H9 (cell line): ENCODE results near the gene ACVR1. TPM values are rescaled to one million over a fixed set of nuclear protein-coding genes. Genes with fewer than 3 reads are reported as not detected.

Experiments used
- DNase-seq: peaks from one replicate; pipeline ENCODE4 v3.0.0-alpha.2; 2017
- H2AFZ ChIP-seq: one replicate; pipeline ENCODE4 v1.6.1; 2013; ENCODE audit warnings: mild to moderate bottlenecking, low read length, control low read depth, moderate library complexity
- H2AK5ac ChIP-seq: 2 replicates; pipeline ENCODE4 v1.6.1; 2013; ENCODE audit warnings: low read length, control low read depth, mixed read lengths; ENCODE audit not compliant: insufficient read length
- H2BK120ac ChIP-seq: one replicate; pipeline ENCODE4 v1.6.1; 2013; ENCODE audit warnings: low read depth, mild to moderate bottlenecking, low read length, control low read depth, inconsistent platforms; ENCODE audit not compliant: poor library complexity, severe bottlenecking
- H2BK12ac ChIP-seq: 2 replicates; pipeline ENCODE4 v1.6.1; 2013; ENCODE audit warnings: low read length, control low read depth, mixed read lengths, low read depth; ENCODE audit not compliant: insufficient read length
- H2BK15ac ChIP-seq: 2 replicates; pipeline ENCODE4 v1.6.1; 2013; ENCODE audit warnings: low read depth, low read length, control low read depth
- H2BK20ac ChIP-seq: one replicate; pipeline ENCODE4 v1.6.1; 2013; ENCODE audit warnings: low read depth, mild to moderate bottlenecking, low read length, control low read depth, inconsistent platforms; ENCODE audit not compliant: poor library complexity, severe bottlenecking
- H2BK5ac ChIP-seq: 2 replicates; pipeline ENCODE4 v1.6.1; 2013; ENCODE audit warnings: low read length, control low read depth, mixed read lengths; ENCODE audit not compliant: insufficient read length
- H3K14ac ChIP-seq: 2 replicates; pipeline ENCODE4 v1.6.1; 2013; ENCODE audit warnings: low read length, control low read depth; ENCODE audit not compliant: insufficient read depth
- H3K18ac ChIP-seq: 2 replicates; pipeline ENCODE4 v1.6.1; 2013; ENCODE audit warnings: low read depth, mild to moderate bottlenecking, mixed read lengths, low read length, control low read depth; ENCODE audit not compliant: insufficient read length
- H3K23ac ChIP-seq: 2 replicates; pipeline ENCODE4 v1.6.1; 2013; ENCODE audit warnings: low read length, control low read depth, mixed read lengths, low read depth; ENCODE audit not compliant: insufficient read length
- H3K23me2 ChIP-seq: 2 replicates; pipeline ENCODE4 v1.6.1; 2013; ENCODE audit warnings: low read depth, mild to moderate bottlenecking, mixed read lengths, low read length, control low read depth; ENCODE audit not compliant: insufficient read length, poor library complexity, severe bottlenecking
- H3K27ac ChIP-seq: 2 replicates; pipeline ENCODE4 v1.5.1; 2013; ENCODE audit warnings: low read length, control low read depth, mixed read lengths, low read depth; ENCODE audit not compliant: insufficient read length
- H3K27me3 ChIP-seq: 2 replicates; pipeline ENCODE4 v1.6.1; 2013; ENCODE audit warnings: low read length, control low read depth, inconsistent platforms; ENCODE audit not compliant: insufficient read depth
- H3K4ac ChIP-seq: 2 replicates; pipeline ENCODE4 v1.6.1; 2013; ENCODE audit warnings: low read depth, mild to moderate bottlenecking, control low read depth, inconsistent platforms, low read length, moderate library complexity
- H3K4me1 ChIP-seq: 2 replicates; pipeline ENCODE4 v1.6.1; 2013; ENCODE audit warnings: low read length, control low read depth, inconsistent platforms; ENCODE audit not compliant: insufficient read depth
- H3K4me2 ChIP-seq: 2 replicates; pipeline ENCODE4 v1.6.1; 2013; ENCODE audit warnings: low read length, control low read depth, mixed read lengths; ENCODE audit not compliant: insufficient read length, insufficient read depth
- H3K56ac ChIP-seq: 2 replicates; pipeline ENCODE4 v1.6.1; 2013; ENCODE audit warnings: low read depth, mild to moderate bottlenecking, mixed read lengths, low read length, control low read depth; ENCODE audit not compliant: insufficient read length
- H3K79me1 ChIP-seq: 2 replicates; pipeline ENCODE4 v1.6.1; 2013; ENCODE audit warnings: low read depth, mild to moderate bottlenecking, moderate library complexity, low read length, control low read depth, inconsistent platforms; ENCODE audit not compliant: insufficient read depth, poor library complexity, severe bottlenecking
- H3K79me2 ChIP-seq: 2 replicates; pipeline ENCODE4 v1.6.1; 2013; ENCODE audit warnings: low read length, control low read depth, inconsistent platforms; ENCODE audit not compliant: insufficient read depth
- H3K9ac ChIP-seq: 2 replicates; pipeline ENCODE4 v1.6.1; 2013; ENCODE audit warnings: low read length, control low read depth, mixed read lengths; ENCODE audit not compliant: insufficient read length; ENCODE audit errors: extremely low read depth
- H3K9me3 ChIP-seq: one replicate; pipeline ENCODE4 v1.6.1; 2013; ENCODE audit warnings: low read depth, low read length, inconsistent platforms; ENCODE audit not compliant: control insufficient read depth
- H3T11ph ChIP-seq: one replicate; pipeline ENCODE4 v1.6.1; 2013; ENCODE audit warnings: mild to moderate bottlenecking, low read length, control low read depth, inconsistent platforms
- H4K20me1 ChIP-seq: one replicate; pipeline ENCODE4 v1.6.1; 2013; ENCODE audit not compliant: control insufficient read depth, insufficient read length, insufficient read depth
- H4K5ac ChIP-seq: 2 replicates; pipeline ENCODE4 v1.6.1; 2013; ENCODE audit warnings: low read depth, mild to moderate bottlenecking, mixed read lengths, low read length, control low read depth; ENCODE audit not compliant: insufficient read length
- H4K8ac ChIP-seq: replicated peaks from 2 replicates; pipeline ENCODE4 v1.6.1; 2013; ENCODE audit warnings: low read length, control low read depth, mixed read lengths, low read depth; ENCODE audit not compliant: insufficient read length
- H4K91ac ChIP-seq: 2 replicates; pipeline ENCODE4 v1.6.1; 2013; ENCODE audit warnings: low read depth, mild to moderate bottlenecking, moderate library complexity, mixed read lengths, low read length, control low read depth; ENCODE audit not compliant: insufficient read length
- H3K27ac Mint-ChIP-seq, 3 experiments: 2 replicates in 2 of 3; 3 replicates in 1 of 3; pipeline ENCODE4 v1.8.0; 2020 to 2021; ENCODE audit warnings: mixed read lengths in 3 of 3, mild to moderate bottlenecking in 1 of 3, moderate library complexity in 1 of 3
- H3K27me3 Mint-ChIP-seq: 2 replicates; pipeline ENCODE4 v1.8.0; 2021; ENCODE audit warnings: low read depth, mild to moderate bottlenecking, moderate library complexity, mixed read lengths
- H3K36me3 Mint-ChIP-seq, 3 experiments: 2 replicates in 2 of 3; 3 replicates in 1 of 3; pipeline ENCODE4 v1.8.0; 2020 to 2021; ENCODE audit warnings: low read depth in 3 of 3, mixed read lengths in 3 of 3; ENCODE audit not compliant: insufficient read depth in 1 of 3
- H3K4me1 Mint-ChIP-seq, 2 experiments: 2 replicates each; pipeline ENCODE4 v1.8.0; 2020; ENCODE audit warnings: mixed read lengths in 2 of 2
- H3K4me3 Mint-ChIP-seq, 2 experiments: 2 replicates in 1 of 2; 3 replicates in 1 of 2; pipeline ENCODE4 v1.8.0; 2020 to 2021; ENCODE audit warnings: mild to moderate bottlenecking in 2 of 2, mixed read lengths in 2 of 2, moderate library complexity in 1 of 2
- H3K9me3 Mint-ChIP-seq, 2 experiments: 2 replicates in 1 of 2; 3 replicates in 1 of 2; pipeline ENCODE4 v1.8.0; 2020; ENCODE audit warnings: mild to moderate bottlenecking in 2 of 2, mixed read lengths in 2 of 2, moderate library complexity in 1 of 2
- WGBS: extraction: QIAGEN DNeasy Blood & Tissue Kit; methylation state at CpG from one replicate; pipeline ENCODE4 v1.1.7; 2013; ENCODE audit warnings: missing lambda C conversion rate, low lambda C conversion rate, mixed read lengths; ENCODE audit not compliant: insufficient read length; ENCODE audit errors: extremely low coverage; 5-methylcytosine and 5-hydroxymethylcytosine counted together
- total RNA-seq: library from RNA; stranded (reverse); gene quantifications from 2 replicates; pipeline ENCODE4 v1.2.1, GENCODE V29; 2021
- TF ChIP-seq, protein P1 (sequence below): fragments of 200-600 bp; sonication (generic); conservative IDR thresholded peaks from 3 replicates; pipeline ENCODE4 v1.8.0; 2021; ENCODE audit warnings: antibody characterized with exemption, mild to moderate bottlenecking

Gene ACVR1
- total RNA-seq, 1 experiment from 2014 or later, result 21.2 TPM

DNA sequence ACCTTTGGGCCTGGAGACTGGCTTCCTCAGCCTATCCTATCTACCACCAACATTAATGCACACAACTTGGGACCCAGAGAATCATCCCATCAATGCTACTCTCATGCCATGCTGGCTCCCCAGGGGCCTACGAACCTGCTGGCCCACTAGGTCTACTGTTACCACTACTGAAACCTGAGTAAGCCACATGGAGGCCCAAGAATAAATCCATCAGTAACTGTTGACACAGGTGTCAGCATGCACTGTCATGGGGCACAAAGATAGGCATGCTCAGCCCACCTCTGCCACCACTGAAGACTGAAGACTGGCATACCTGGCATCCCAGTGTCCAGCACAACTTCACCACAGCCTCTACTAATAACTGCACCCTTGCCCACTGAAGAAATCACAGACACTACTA is 176.3 kb downstream of the ACVR1 start:
- H3K18ac ChIP-seq, result no peak overlapping the region
- no peaks in the 10 kb centered on the region for H4K20me1 ChIP-seq
- no peaks in the 10 kb centered on the region for H3K79me1 ChIP-seq
- no peaks in the 10 kb centered on the region for H3K4me1 ChIP-seq
- no peak overlapping the region for H4K8ac ChIP-seq
- H4K91ac ChIP-seq, result no peak overlapping the region
- H3K4me2 ChIP-seq, result no peak overlapping the region
- H3K27me3 ChIP-seq, result no peaks in the 10 kb centered on the region
- Mint-ChIP-seq H3K27ac (no peak overlapping the region), H3K27me3 (peaks cover 3% of the 10 kb centered on the region), H3K9me3 (peaks cover 10 to 12% of the 10 kb centered on the region in 2 experiments; a peak in 4 of 5 replicates), H3K4me3 (no peak overlapping the region), H3K4me1 (peaks cover 0 to 2% of the 10 kb centered on the region in 2 experiments; a peak in 2 of 4 replicates), H3K36me3 (peaks cover 0 to 14% (median 0%) of the 10 kb centered on the region in 3 experiments; a peak in 2 of 7 replicates)
- no peak overlapping the region for H2BK15ac ChIP-seq
- H3K23ac ChIP-seq, result no peak overlapping the region
- no peak overlapping the region for H2AFZ ChIP-seq
- no CpG with 5 or more reads among the region's 1 CpG for whole genome bisulfite sequencing
- H3K9ac ChIP-seq, result no peak overlapping the region
- no peak overlapping the region for H2BK5ac ChIP-seq
- no peaks in the 10 kb centered on the region for H3K9me3 ChIP-seq
- H2BK20ac ChIP-seq, result no peak overlapping the region
- no peaks in the 10 kb centered on the region for H3K79me2 ChIP-seq
- H3T11ph ChIP-seq, result no peak overlapping the region
- no peak overlapping the region for H3K14ac ChIP-seq
- TF ChIP-seq, protein P1, sequence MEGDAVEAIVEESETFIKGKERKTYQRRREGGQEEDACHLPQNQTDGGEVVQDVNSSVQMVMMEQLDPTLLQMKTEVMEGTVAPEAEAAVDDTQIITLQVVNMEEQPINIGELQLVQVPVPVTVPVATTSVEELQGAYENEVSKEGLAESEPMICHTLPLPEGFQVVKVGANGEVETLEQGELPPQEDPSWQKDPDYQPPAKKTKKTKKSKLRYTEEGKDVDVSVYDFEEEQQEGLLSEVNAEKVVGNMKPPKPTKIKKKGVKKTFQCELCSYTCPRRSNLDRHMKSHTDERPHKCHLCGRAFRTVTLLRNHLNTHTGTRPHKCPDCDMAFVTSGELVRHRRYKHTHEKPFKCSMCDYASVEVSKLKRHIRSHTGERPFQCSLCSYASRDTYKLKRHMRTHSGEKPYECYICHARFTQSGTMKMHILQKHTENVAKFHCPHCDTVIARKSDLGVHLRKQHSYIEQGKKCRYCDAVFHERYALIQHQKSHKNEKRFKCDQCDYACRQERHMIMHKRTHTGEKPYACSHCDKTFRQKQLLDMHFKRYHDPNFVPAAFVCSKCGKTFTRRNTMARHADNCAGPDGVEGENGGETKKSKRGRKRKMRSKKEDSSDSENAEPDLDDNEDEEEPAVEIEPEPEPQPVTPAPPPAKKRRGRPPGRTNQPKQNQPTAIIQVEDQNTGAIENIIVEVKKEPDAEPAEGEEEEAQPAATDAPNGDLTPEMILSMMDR, result no peak
- no peaks in the 10 kb centered on the region for H3K23me2 ChIP-seq
- no peak for DNase-seq
- no peak overlapping the region for H2BK12ac ChIP-seq
- no peak overlapping the region for H4K5ac ChIP-seq
- no peak overlapping the region for H2BK120ac ChIP-seq
- H3K56ac ChIP-seq, result no peak overlapping the region
- no peak overlapping the region for H2AK5ac ChIP-seq
- H3K27ac ChIP-seq, result no peak overlapping the region
- H3K4ac ChIP-seq, result no peak overlapping the region
